GM10248 (cell line): ENCODE data around the gene ERCC4.

ENCODE experiments used
- CTCF ChIA-PET: fragments of 300-600 bp; sonication (Branson Sonifier 250); formaldehyde crosslinking; extraction: SDS; loops from one replicate; lab custom pipeline; 2021; ENCODE audit warnings: antibody characterized with exemption; lab: Yijun Ruan, JAX
- POLR2A ChIA-PET: fragments of 350-650 bp; sonication (Branson Sonifier 250); formaldehyde crosslinking; extraction: SDS; loops from one replicate; lab custom pipeline; 2020; ENCODE audit warnings: antibody characterized with exemption; lab: Yijun Ruan, JAX
- DNase-seq: peaks from one replicate; pipeline ENCODE4 v3.0.0; 2012; ENCODE audit errors: extremely low spot score
- CTCF ChIP-seq: IDR thresholded peaks from 2 replicates; pipeline ENCODE4 v1.5.1; 2012; ENCODE audit warnings: mild to moderate bottlenecking, low read depth; ENCODE audit errors: extremely low read depth, missing control alignments, control extremely low read depth

ERCC4 gene

GRCh38 chr16:13988038-13988437 is 68.1 kb downstream of the ERCC4 start:
- no peak for TF ChIP-seq CTCF
- ChIA-PET POLR2A (no interaction called here), CTCF (interaction anchor here (2.7 kb wide), 1 partner anchor 24 kb away, joined by 5 read pairs; no protein-coding TSS in a partner anchor)
- no peak for DNase-seq

GRCh38 chr16:13992322-13992721 is 72.4 kb downstream of the ERCC4 start:
- ChIA-PET CTCF (no interaction called here), POLR2A (no interaction called here)
- no peak for DNase-seq
- TF ChIP-seq CTCF, result no peak

GRCh38 chr16:13992976-13993375 is 73.0 kb downstream of the ERCC4 start:
- DNase-seq, result no peak
- no peak for TF ChIP-seq CTCF
- ChIA-PET CTCF (no interaction called here), POLR2A (no interaction called here)

GRCh38 chr16:13994239-13995106 is 74.5 kb downstream of the ERCC4 start:
- CTCF ChIA-PET, result no interaction called here
- TF ChIP-seq CTCF, result no peak

GRCh38 chr16:13995194-13995593 is 75.2 kb downstream of the ERCC4 start:
- TF ChIP-seq CTCF, result no peak
- POLR2A ChIA-PET, result no interaction called here
- DNase-seq, result no peak
- CTCF ChIA-PET, result no interaction called here

More at GRCh38 chr16:13994239-13995106, 74.5 kb downstream of the ERCC4 start:
- no peak for DNase-seq
- POLR2A ChIA-PET, result no interaction called here

GRCh38 chr16:13996778-13997288 is 76.9 kb downstream of the ERCC4 start:
- POLR2A ChIA-PET, result no interaction called here
- TF ChIP-seq CTCF, result no peak
- DNase-seq, result no peak
- CTCF ChIA-PET, result interaction anchor here (0.7 kb wide), 1 partner anchor 13 kb away, joined by 3 read pairs; no protein-coding TSS in a partner anchor
